OCI-LY7 (cell line): ENCODE data around the gene CFAP74. TPM values are rescaled to one million over a fixed set of nuclear protein-coding genes. Genes with fewer than 3 reads are reported as not detected.

Source experiments
- BruUV-seq: library from RNA; stranded (reverse); fragments of 400-500 nt; replicated peaks from 2 replicates; lab custom pipeline; 2021; lab: Mats Ljungman, UMichigan
- CTCF ChIA-PET: fragments of 300-600 bp; sonication (Branson Sonifier 250); formaldehyde crosslinking; loops from one replicate; lab custom pipeline; 2022; ENCODE audit warnings: antibody characterized with exemption; ENCODE audit not compliant: unreplicated experiment; lab: Charles Lee
- POLR2A ChIA-PET: fragments of 300-600 bp; sonication (Branson Sonifier 250); formaldehyde crosslinking; loops from one replicate; lab custom pipeline; 2022; ENCODE audit warnings: antibody characterized with exemption; lab: Charles Lee
- DNase-seq: peaks from one replicate; pipeline ENCODE4 v3.0.0-alpha.2; 2015; ENCODE audit warnings: low spot score
- H2AFZ ChIP-seq: fragments of 200-600 bp; sonication (generic), shearing (Covaris generic); 2 replicates; pipeline ENCODE4 v1.6.1; 2014; ENCODE audit warnings: mild to moderate bottlenecking, antibody characterized with exemption, low read length, moderate library complexity
- H3K27ac ChIP-seq: fragments of 200-600 bp; sonication (generic); 2 replicates; pipeline ENCODE4 v1.5.1; 2014; ENCODE audit warnings: mixed run types, low read depth, mild to moderate bottlenecking, moderate library complexity, low read length, inconsistent platforms; ENCODE audit not compliant: poor library complexity, severe bottlenecking
- H3K36me3 ChIP-seq: fragments of 200-600 bp; sonication (generic); 2 replicates; pipeline ENCODE4 v1.6.1; 2014; ENCODE audit warnings: mild to moderate bottlenecking, antibody characterized with exemption, low read length, moderate library complexity, mixed read lengths; ENCODE audit not compliant: insufficient read depth
- H3K4me1 ChIP-seq: fragments of 200-600 bp; sonication (generic); 2 replicates; pipeline ENCODE4 v1.5.1; 2014; ENCODE audit warnings: mild to moderate bottlenecking, low read length; ENCODE audit not compliant: insufficient read depth, poor library complexity, severe bottlenecking
- H3K4me2 ChIP-seq: fragments of 200-600 bp; sonication (generic); 2 replicates; pipeline ENCODE4 v1.6.1; 2014; ENCODE audit warnings: mild to moderate bottlenecking, low read length
- H3K4me3 ChIP-seq: fragments of 200-600 bp; sonication (generic); 2 replicates; pipeline ENCODE4 v1.5.1; 2014; ENCODE audit warnings: mild to moderate bottlenecking, low read depth, low read length; ENCODE audit not compliant: poor library complexity, severe bottlenecking
- H3K79me2 ChIP-seq: fragments of 200-600 bp; sonication (generic); 2 replicates; pipeline ENCODE4 v1.6.1; 2016; ENCODE audit warnings: low read depth, mild to moderate bottlenecking, low read length, moderate library complexity, mixed read lengths; ENCODE audit not compliant: insufficient read depth
- H3K9me2 ChIP-seq: fragments of 200-600 bp; sonication (generic); 2 replicates; pipeline ENCODE4 v1.6.1; 2016; ENCODE audit warnings: mild to moderate bottlenecking, low read length, mixed read lengths; ENCODE audit not compliant: insufficient read depth
- H3K9me3 ChIP-seq: fragments of 200-600 bp; sonication (generic); 2 replicates; pipeline ENCODE4 v1.6.1; 2014; ENCODE audit warnings: mild to moderate bottlenecking, mixed run types, low read length, mixed read lengths
- H4K20me1 ChIP-seq: fragments of 200-600 bp; sonication (generic); 2 replicates; pipeline ENCODE4 v1.6.1; 2014; ENCODE audit warnings: mild to moderate bottlenecking, antibody characterized with exemption, low read length, moderate library complexity, mixed read lengths; ENCODE audit not compliant: insufficient read depth
- EZH2phosphoT487 ChIP-seq: fragments of 200-600 bp; sonication (generic); IDR thresholded peaks from 2 replicates; pipeline ENCODE4 v1.6.1; 2018; ENCODE audit warnings: low read depth, borderline replicate concordance, mild to moderate bottlenecking, mixed run types, antibody characterized with exemption, low read length, moderate library complexity, mixed read lengths
- intact Hi-C: fragments of 100-400 bp; cut with micrococcal nuclease; formaldehyde crosslinking; loops from one replicate; pipeline ENCODE4 v1.10.0; 2022; ENCODE audit not compliant: unreplicated experiment
- total RNA-seq, 2 experiments: library from RNA; depleted of rRNA in 1 of 2; stranded (reverse); fragments of >200 nt in 1 of 2; shearing (Covaris generic) in 1 of 2; gene quantifications; 2 replicates each; pipeline ENCODE4 v1.2.3, GENCODE V29; 2014 to 2022
- TF ChIP-seq, protein P1 (sequence below): fragments of 200-600 bp; sonication (generic); conservative IDR thresholded peaks from 2 replicates; pipeline ENCODE4 v1.5.1; 2014; ENCODE audit warnings: mild to moderate bottlenecking, antibody characterized with exemption, low read length, moderate library complexity, mixed read lengths

Gene CFAP74
- total RNA-seq, 2 experiments from 2014 or later: not detected

DNA sequence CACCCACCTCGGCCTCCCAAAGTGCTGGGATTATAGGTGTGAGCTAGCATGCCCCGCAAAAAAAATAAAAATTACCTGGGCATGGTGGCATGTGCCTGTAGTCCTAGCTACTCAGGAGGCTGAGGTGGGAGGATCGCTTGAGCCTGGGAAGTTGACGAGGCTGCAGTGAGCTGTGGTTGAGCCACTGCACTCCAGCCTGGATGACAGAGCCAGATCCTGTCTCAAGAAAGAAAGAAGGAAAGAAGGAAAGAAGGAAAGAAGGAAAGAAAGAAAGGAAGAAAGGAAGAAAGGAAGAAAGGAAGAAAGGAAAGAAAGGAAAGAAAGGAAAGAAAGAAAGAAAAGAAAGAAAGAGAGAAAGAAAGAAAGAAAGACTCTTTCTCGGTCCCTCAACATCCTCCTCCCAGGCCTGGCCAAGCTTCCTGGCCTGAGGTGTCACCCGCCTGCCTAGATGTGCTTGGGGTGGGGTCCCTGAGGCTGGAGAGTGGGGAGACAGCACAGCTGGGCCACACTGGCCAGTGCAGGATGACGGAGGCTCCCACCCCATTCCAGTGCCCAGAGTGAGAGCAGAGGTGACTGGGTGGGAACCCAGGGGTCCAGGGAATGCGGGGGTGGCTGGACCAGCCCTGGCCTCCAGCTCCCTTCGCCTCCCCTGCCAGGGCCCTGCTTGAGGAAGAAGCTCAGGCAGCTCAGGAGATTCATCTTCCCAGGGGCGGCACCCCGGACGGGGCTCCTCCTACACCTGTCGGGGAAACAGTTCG, 102.5 kb downstream of the CFAP74 start:
- intact Hi-C loops: no loop called here
- no peaks in the 10 kb centered on the region for H3K9me2 ChIP-seq
- peaks cover 53% of the 10 kb centered on the region for H3K4me1 ChIP-seq
- no peak overlapping the region for H3K4me3 ChIP-seq
- H4K20me1 ChIP-seq: no peaks in the 10 kb centered on the region
- no TSS peak for BruUV-seq
- no peak overlapping the region for H3K27ac ChIP-seq
- H3K4me2 ChIP-seq: no peak overlapping the region
- POLR2A ChIA-PET: interaction anchor here (0.5 to 0.6 kb wide), 3 partner anchors 8 to 40 kb away, joined by 3 to 5 read pairs (median 3); no protein-coding TSS in a partner anchor
- TF ChIP-seq, protein P1, sequence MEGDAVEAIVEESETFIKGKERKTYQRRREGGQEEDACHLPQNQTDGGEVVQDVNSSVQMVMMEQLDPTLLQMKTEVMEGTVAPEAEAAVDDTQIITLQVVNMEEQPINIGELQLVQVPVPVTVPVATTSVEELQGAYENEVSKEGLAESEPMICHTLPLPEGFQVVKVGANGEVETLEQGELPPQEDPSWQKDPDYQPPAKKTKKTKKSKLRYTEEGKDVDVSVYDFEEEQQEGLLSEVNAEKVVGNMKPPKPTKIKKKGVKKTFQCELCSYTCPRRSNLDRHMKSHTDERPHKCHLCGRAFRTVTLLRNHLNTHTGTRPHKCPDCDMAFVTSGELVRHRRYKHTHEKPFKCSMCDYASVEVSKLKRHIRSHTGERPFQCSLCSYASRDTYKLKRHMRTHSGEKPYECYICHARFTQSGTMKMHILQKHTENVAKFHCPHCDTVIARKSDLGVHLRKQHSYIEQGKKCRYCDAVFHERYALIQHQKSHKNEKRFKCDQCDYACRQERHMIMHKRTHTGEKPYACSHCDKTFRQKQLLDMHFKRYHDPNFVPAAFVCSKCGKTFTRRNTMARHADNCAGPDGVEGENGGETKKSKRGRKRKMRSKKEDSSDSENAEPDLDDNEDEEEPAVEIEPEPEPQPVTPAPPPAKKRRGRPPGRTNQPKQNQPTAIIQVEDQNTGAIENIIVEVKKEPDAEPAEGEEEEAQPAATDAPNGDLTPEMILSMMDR: no peak
- TF ChIP-seq EZH2phosphoT487: no peak
- DNase-seq: no peak
- no peak overlapping the region for H2AFZ ChIP-seq
- no peaks in the 10 kb centered on the region for H3K79me2 ChIP-seq
- H3K9me3 ChIP-seq: no peaks in the 10 kb centered on the region
- CTCF ChIA-PET: interaction anchor here (0.6 kb wide), 1 partner anchor 952 kb away, joined by 3 read pairs; no protein-coding TSS in a partner anchor
- H3K36me3 ChIP-seq: no peaks in the 10 kb centered on the region

DNA sequence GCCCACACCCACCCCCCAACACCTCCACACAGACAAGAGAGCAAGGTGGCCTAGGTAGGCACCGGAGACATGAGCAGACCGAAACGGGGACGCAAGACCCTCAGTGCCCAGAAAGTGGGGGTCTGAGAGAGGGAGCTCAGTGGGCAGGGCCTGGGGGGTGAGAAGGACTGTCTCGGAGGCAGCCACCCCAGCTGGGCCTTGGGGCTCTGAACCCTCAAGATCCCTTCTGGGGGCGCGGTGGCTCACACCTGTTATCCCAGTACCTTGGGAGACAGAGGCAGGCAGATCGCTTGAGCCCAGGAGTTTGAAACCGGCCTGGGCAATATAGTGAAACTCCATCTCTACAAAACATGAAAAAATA, 103.6 kb downstream of the CFAP74 start:
- H3K4me1 ChIP-seq: peaks cover 61% of the 10 kb centered on the region
- BruUV-seq: no TSS peak
- intact Hi-C loops: no loop called here
- H3K4me3 ChIP-seq: no peak overlapping the region
- H3K4me2 ChIP-seq: peak overlapping the region; percentile 47
- CTCF ChIA-PET: no interaction called here
- H3K9me3 ChIP-seq: no peaks in the 10 kb centered on the region
- H3K9me2 ChIP-seq: no peaks in the 10 kb centered on the region
- no peak for DNase-seq
- no peaks in the 10 kb centered on the region for H3K79me2 ChIP-seq
- POLR2A ChIA-PET: no interaction called here
- no peaks in the 10 kb centered on the region for H4K20me1 ChIP-seq
- no peaks in the 10 kb centered on the region for H3K36me3 ChIP-seq
- no peak overlapping the region for H3K27ac ChIP-seq
- no peak overlapping the region for H2AFZ ChIP-seq
- TF ChIP-seq, protein P1: no peak
- no peak for TF ChIP-seq EZH2phosphoT487
